Endothelial cell of umbilical vein (primary cell): Measurements from ENCODE around the gene HSDL2. TPM values are rescaled to one million over a fixed set of nuclear protein-coding genes. Genes with fewer than 3 reads are reported as not detected.

Experiments
- BruUV-seq: library from RNA; stranded (reverse); fragments of 400-500 nt; replicated peaks from 2 replicates; lab custom pipeline; 2021; lab: Mats Ljungman, UMichigan
- CTCF ChIA-PET: fragments of 300-600, 350-600 bp; sonication (Branson Sonifier 250); formaldehyde crosslinking; loops from one replicate; lab custom pipeline; 2021; ENCODE audit warnings: antibody characterized with exemption, inconsistent platforms; lab: Charles Lee
- POLR2A ChIA-PET: fragments of 300-600, 350-600 bp; sonication (Branson Sonifier 250); formaldehyde crosslinking; loops from one replicate; lab custom pipeline; 2021; ENCODE audit warnings: antibody characterized with exemption, inconsistent platforms; lab: Charles Lee
- DNase-seq: peaks from one replicate; pipeline ENCODE4 v3.0.0-alpha.2; 2011; ENCODE audit warnings: low read depth, low spot score
- FAIRE-seq: peaks from 2 replicates; lab custom pipeline; 2011; peaks lifted over from hg19 to GRCh38; lab: Jason Lieb, UNC
- H2AFZ ChIP-seq: 2 replicates; pipeline ENCODE4 v1.6.0; 2012; ENCODE audit warnings: low read depth, low read length, control low read depth, inconsistent platforms
- H3K27ac ChIP-seq: 2 replicates; pipeline ENCODE4 v1.5.1; 2011; ENCODE audit warnings: low read depth, mild to moderate bottlenecking, control low read depth, low read length, moderate library complexity; ENCODE audit not compliant: insufficient read depth
- H3K27me3 ChIP-seq, 2 experiments: 2 replicates each; pipeline versions ENCODE4 v1.6.0 to v1.6.1; 2011; ENCODE audit warnings: low read length in 2 of 2, mixed read lengths in 1 of 2; ENCODE audit not compliant: control insufficient read depth in 2 of 2, insufficient read depth in 2 of 2
- H3K36me3 ChIP-seq, 2 experiments: 2 replicates in 1 of 2; 3 replicates in 1 of 2; pipeline ENCODE4 v1.5.1; 2011; ENCODE audit warnings: low read length in 2 of 2, mild to moderate bottlenecking in 1 of 2, moderate library complexity in 1 of 2; ENCODE audit not compliant: control insufficient read depth in 2 of 2, insufficient read depth in 2 of 2; ENCODE audit errors: extremely low read depth in 1 of 2
- H3K4me1 ChIP-seq: 3 replicates; pipeline ENCODE4 v1.5.1; 2011; ENCODE audit warnings: mild to moderate bottlenecking, low read length; ENCODE audit not compliant: control insufficient read depth, insufficient read depth; ENCODE audit errors: extremely low read depth
- H3K4me2 ChIP-seq: 2 replicates; pipeline ENCODE4 v1.6.1; 2011; ENCODE audit warnings: low read length, control low read depth, mixed read lengths; ENCODE audit not compliant: insufficient read depth
- H3K4me3 ChIP-seq, 3 experiments: fragments of 200-600 bp in 1 of 3; sonication (generic), shearing (Covaris generic) in 1 of 3; replicated peaks in 1 of 3; 2 replicates each; pipeline ENCODE4 v1.5.1; 2011 to 2016; ENCODE audit warnings: control low read depth in 3 of 3, low read length in 3 of 3, mild to moderate bottlenecking in 2 of 3, inconsistent platforms in 1 of 3, low read depth in 1 of 3, moderate library complexity in 1 of 3; ENCODE audit not compliant: insufficient read depth in 1 of 3
- H3K79me2 ChIP-seq: 2 replicates; pipeline ENCODE4 v1.6.0; 2012; ENCODE audit warnings: low read length, inconsistent platforms; ENCODE audit not compliant: control insufficient read depth, insufficient read depth
- H3K9ac ChIP-seq: replicated peaks from 2 replicates; pipeline ENCODE3; 2011; ENCODE audit warnings: low read length, control low read depth; ENCODE audit not compliant: insufficient read depth; ENCODE audit errors: extremely low read depth
- H3K9me1 ChIP-seq: replicated peaks from 3 replicates; pipeline ENCODE4 v1.6.0; 2011; ENCODE audit warnings: mild to moderate bottlenecking, low read length; ENCODE audit not compliant: control insufficient read depth, insufficient read depth; ENCODE audit errors: extremely low read depth
- H3K9me3 ChIP-seq: replicated peaks from 2 replicates; pipeline ENCODE4 v1.5.1; 2012; ENCODE audit warnings: low read length, inconsistent platforms; ENCODE audit not compliant: control insufficient read depth, insufficient read depth
- H4K20me1 ChIP-seq: replicated peaks from 2 replicates; pipeline ENCODE3; 2011; ENCODE audit warnings: mild to moderate bottlenecking, low read length; ENCODE audit not compliant: control insufficient read depth, insufficient read depth; ENCODE audit errors: extremely low read depth
- EZH2 ChIP-seq: IDR thresholded peaks from 2 replicates; pipeline ENCODE4 v1.6.1; 2012; ENCODE audit warnings: borderline replicate concordance, low read depth, mild to moderate bottlenecking, moderate library complexity, low read length, inconsistent platforms; ENCODE audit not compliant: severe bottlenecking
- FOS ChIP-seq: IDR thresholded peaks from 2 replicates; pipeline ENCODE4 v1.6.1; 2011; ENCODE audit warnings: mild to moderate bottlenecking, low read length, moderate library complexity, borderline replicate concordance; ENCODE audit not compliant: insufficient read depth
- MYC ChIP-seq: IDR thresholded peaks from one replicate; pipeline ENCODE4 v1.6.1; 2011; ENCODE audit warnings: mild to moderate bottlenecking, low read depth, low read length
- POLR2A ChIP-seq: IDR thresholded peaks from 2 replicates; pipeline ENCODE4 v1.6.1; 2012; ENCODE audit warnings: low read depth, mild to moderate bottlenecking, control low read depth, low read length
- POLR2AphosphoS5 ChIP-seq: IDR thresholded peaks from 2 replicates; pipeline ENCODE4 v1.6.1; 2012; ENCODE audit warnings: low read depth, mild to moderate bottlenecking, control low read depth, low read length, moderate library complexity; ENCODE audit not compliant: insufficient read depth
- dilution Hi-C: fragments of 300-500 bp; cut with MboI; formaldehyde crosslinking; loops from one replicate; pipeline ENCODE4 v1.15.0; 2019; ENCODE audit warnings: low sequenced_read_pairs; ENCODE audit not compliant: extremely low pct_ligation_motif_present
- intact Hi-C: fragments of 100-400 bp; cut with micrococcal nuclease; formaldehyde crosslinking; loops from one replicate; pipeline ENCODE4 v1.10.0; 2022
- polyA plus RNA-seq, 4 experiments: library from polyadenylated mRNA; depleted of rRNA in 3 of 4; stranded (reverse) in 3 of 4; unstranded in 1 of 4; fragments of >200 nt; gene quantifications; 2 replicates each; pipeline versions ENCODE4 v1.2.1 to v1.2.3, GENCODE V29; 2011 to 2012; ENCODE audit warnings: missing spikeins in 1 of 4
- total RNA-seq: library from RNA; stranded (reverse); gene quantifications from 2 replicates; pipeline ENCODE4 v1.2.3, GENCODE V29; 2021
- TF ChIP-seq, protein P1 (sequence below), 2 donors: IDR thresholded peaks; 1 replicate in 1 of 2; 2 replicates in 1 of 2; pipeline ENCODE4 v1.5.1; 2011; ENCODE audit warnings: low read length in 2 of 2, mild to moderate bottlenecking in 2 of 2, moderate library complexity in 2 of 2, control low read depth in 1 of 2, inconsistent platforms in 1 of 2, low read depth in 1 of 2; ENCODE audit not compliant: insufficient read depth in 1 of 2; ENCODE audit errors: extremely low read depth in 1 of 2

The HSDL2 gene
- total and polyA plus RNA-seq, 2 donors (not counting 3 experiments of a cell fraction or from before 2014, with no cell fraction given): 5.6 to 22.1 TPM

DNA sequence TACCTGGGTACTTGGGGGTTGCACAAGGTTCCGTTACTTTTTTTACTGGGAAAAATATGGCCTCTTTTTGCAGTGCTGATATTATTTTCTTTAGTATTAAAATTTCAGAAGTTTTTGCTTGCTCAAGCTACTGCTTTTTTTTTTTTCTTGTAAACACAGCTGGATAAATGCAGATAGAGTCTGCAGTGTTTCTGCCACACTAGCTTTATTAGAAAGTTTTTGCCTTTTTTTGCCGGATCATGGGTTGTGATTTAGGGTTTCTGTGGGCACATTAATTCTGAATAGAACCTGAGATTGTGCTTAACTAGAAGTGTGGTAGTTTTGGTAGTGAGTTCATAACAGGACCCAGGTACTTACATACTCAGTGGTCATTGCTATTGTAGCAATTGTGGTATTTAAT is 126.7 kb downstream of the HSDL2 start:
- no TSS peak for BruUV-seq
- ChIA-PET POLR2A (no interaction called here), CTCF (interaction anchor here (1.6 kb wide), 1 partner anchor 10 kb away, joined by 3 read pairs; no protein-coding TSS in a partner anchor)
- Histone ChIP-seq H3K4me2 (no peak overlapping the region), H3K4me3 (no peak overlapping the region), H3K9me3 (no peaks in the 10 kb centered on the region), H3K79me2 (no peaks in the 10 kb centered on the region), H2AFZ (no peak overlapping the region), H4K20me1 (no peaks in the 10 kb centered on the region), H3K27ac (no peak overlapping the region), H3K36me3 (no peaks in the 10 kb centered on the region), H3K9me1 (no peaks in the 10 kb centered on the region), H3K27me3 (no peaks in the 10 kb centered on the region), H3K4me1 (peaks cover 6% of the 10 kb centered on the region), H3K9ac (no peak overlapping the region)
- intact Hi-C loops: no loop called here
- DNase-seq: no peak
- no peak for FAIRE-seq
- TF ChIP-seq POLR2AphosphoS5 (no peak), EZH2 (no peak), MYC (no peak), POLR2A (no peak), FOS (no peak)
- TF ChIP-seq, protein P1, sequence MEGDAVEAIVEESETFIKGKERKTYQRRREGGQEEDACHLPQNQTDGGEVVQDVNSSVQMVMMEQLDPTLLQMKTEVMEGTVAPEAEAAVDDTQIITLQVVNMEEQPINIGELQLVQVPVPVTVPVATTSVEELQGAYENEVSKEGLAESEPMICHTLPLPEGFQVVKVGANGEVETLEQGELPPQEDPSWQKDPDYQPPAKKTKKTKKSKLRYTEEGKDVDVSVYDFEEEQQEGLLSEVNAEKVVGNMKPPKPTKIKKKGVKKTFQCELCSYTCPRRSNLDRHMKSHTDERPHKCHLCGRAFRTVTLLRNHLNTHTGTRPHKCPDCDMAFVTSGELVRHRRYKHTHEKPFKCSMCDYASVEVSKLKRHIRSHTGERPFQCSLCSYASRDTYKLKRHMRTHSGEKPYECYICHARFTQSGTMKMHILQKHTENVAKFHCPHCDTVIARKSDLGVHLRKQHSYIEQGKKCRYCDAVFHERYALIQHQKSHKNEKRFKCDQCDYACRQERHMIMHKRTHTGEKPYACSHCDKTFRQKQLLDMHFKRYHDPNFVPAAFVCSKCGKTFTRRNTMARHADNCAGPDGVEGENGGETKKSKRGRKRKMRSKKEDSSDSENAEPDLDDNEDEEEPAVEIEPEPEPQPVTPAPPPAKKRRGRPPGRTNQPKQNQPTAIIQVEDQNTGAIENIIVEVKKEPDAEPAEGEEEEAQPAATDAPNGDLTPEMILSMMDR (IDR thresholded peaks at IDR 0.05; ENCODE audit: extremely low read depth in 1 of 2, insufficient read depth in 1 of 2, low read depth in 1 of 2, low read length in 2 of 2): no peak
- dilution Hi-C loops: no loop called here
